ENCODE results near the gene GABRA1.

Gene GABRA1

GRCh38 chr5:161946911-161947310 lies 99.0 kb downstream of the GABRA1 start:
- H3K36me3 ChIP-seq (ENCODE audit: control insufficient read depth in 4 of 4, insufficient read depth in 4 of 4, low read length in 3 of 4): no peaks in the 10 kb centered on the region
- ChIA-PET CTCF (no interaction called here), POLR2A (no interaction called here)
- no peak for DNase-seq
- H3K27ac ChIP-seq (ENCODE audit: insufficient read depth in 1 of 2, low read depth in 1 of 2, low read length in 2 of 2, poor library complexity in 1 of 2, severe bottlenecking in 2 of 2): no peak overlapping the region
- H3K9me3 ChIP-seq (ENCODE audit: control extremely low read depth in 1 of 5, control insufficient read depth in 4 of 5, insufficient read depth in 2 of 5, low read depth in 1 of 5, low read length in 4 of 5): no peaks in the 10 kb centered on the region
- H3K4me3 ChIP-seq (ENCODE audit: control insufficient read depth in 1 of 7, extremely low read depth in 1 of 7, insufficient read depth in 4 of 7, low read depth in 2 of 7, low read length in 6 of 7): no peak overlapping the region
- WGBS (ENCODE audit: insufficient coverage): 100% methylated on average over 2 of the region's 4 CpGs
- H3K27me3 ChIP-seq (replicated peaks in 2 of 5; ENCODE audit: control insufficient read depth in 4 of 5, insufficient read depth in 5 of 5, low read length in 4 of 5): no peaks in the 10 kb centered on the region
- no peaks in the 10 kb centered on the region for H3K4me1 ChIP-seq (ENCODE audit: control extremely low read depth in 1 of 4, control insufficient read depth in 4 of 4, insufficient read depth in 4 of 4, low read length in 3 of 4)
